Measurements from ENCODE around the gene ATRNL1.
"Not testable (repeated sequence)": the region's sequence is repeated elsewhere in the genome, so short reads cannot be mapped to it uniquely, and the experiment has no call there.

The ATRNL1 gene

GRCh38 chr10:115250784-115251183 lies 157.6 kb downstream of the ATRNL1 start:
- DNase-seq = no peak

DNA sequence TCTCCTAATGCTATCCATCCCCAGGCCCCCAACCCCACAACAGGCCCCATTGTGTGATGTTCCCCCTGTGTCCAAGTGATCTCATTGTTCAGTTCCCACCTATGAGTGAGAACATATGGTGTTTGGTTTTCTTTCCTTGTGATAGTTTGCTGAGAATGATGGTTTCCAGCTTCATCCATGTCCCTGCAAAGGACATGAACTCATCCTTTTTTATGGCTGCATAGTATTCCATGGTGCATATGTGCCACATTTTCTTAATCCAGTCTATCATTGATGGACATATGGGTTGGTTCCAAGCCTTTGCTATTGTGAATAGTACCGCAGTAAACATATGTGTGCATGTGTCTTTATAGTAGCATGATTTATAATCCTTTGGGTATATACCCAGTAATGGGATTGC lies 160.6 kb downstream of the ATRNL1 start:
- not testable (repeated sequence) for DNase-seq

DNA sequence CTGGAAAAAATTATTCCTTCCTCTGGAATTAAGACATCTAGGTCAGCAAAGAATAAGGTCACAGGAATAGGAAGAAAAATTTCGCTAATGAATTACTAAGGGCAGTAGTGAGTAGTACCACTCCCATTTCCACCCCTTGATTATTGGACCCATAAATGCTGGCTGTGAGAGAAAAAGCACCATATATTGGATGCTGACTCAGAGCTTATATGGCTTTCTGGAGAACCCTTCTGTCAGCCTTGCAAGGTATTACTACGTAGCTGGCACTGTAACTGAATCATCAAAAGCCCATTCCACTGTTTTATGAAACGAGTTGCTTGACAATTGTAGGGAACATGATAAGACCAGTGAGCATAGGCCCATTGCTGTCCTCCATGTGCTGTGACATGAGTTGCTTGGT lies 179.3 kb downstream of the ATRNL1 start:
- DNase-seq = no peak

- no peak for DNase-seq
Observed at GRCh38 chr10:115278294-115278693, 185.1 kb downstream of the ATRNL1 start.

GRCh38 chr10:115295213-115295805 lies 202.1 kb downstream of the ATRNL1 start:
- no peak for DNase-seq

DNA sequence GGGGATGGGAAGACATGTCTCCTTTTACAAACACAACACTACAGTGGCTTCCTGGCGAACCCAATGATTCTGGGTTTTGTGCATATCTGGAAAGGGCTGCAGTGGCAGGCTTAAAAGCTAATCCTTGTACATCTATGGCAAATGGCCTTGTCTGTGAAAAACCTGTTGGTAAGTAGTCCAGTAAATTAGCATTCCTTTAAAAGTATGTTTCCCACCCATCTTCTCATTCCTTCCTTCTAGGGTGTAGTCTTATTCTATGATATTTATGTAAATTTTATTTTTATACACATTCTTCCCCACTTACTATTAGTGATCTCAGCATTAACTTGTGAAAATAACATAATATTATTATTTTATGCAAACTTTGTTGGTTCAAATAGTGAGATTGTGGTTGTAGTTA lies 206.9 kb downstream of the ATRNL1 start:
- DNase-seq = no peak

DNA sequence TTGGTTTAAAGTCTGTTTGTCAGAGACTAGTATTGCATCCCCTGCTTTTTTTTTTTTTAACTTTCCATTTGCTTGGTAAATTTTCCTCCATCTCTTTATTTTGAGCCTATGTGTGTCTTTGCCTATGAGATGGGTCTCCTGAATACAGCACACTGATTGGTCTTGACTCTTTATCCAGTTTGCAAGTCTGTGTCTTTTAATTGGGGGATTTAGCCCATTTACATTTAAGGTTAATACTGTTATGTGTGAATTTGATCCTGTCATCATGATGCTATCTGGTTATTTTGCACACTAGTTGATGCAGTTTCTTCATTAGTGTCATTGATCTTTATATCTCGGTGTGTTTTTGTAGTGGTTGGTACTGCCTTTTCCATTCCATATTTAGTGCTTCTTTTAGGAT lies 226.5 kb downstream of the ATRNL1 start:
- DNase-seq = not testable (repeated sequence)

GRCh38 chr10:115321360-115321759 lies 228.2 kb downstream of the ATRNL1 start:
- DNase-seq = no peak

- no peak for DNase-seq
Observed at GRCh38 chr10:115328331-115328730, 235.2 kb downstream of the ATRNL1 start.

DNA sequence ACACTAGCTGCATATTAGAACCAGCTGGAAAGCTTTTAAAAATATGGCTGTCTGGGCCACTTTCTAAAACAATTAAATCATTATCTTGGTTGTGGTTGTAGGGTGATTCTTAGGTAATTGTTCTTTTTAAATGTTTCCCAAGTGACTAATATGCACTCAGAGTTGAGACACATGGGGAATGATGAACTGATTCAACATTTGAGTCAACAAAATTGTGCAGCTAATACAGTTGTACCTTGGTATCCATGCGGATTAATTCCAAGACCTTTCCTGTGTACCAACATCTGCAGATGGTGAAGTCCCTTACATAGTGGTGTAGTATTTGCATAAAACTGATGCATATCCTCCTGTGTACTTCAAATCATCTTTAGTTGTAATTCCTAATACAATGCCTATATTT lies 242.2 kb downstream of the ATRNL1 start:
- no peak for DNase-seq

- DNase-seq = no peak
Observed at GRCh38 chr10:115355162-115355760, 262.1 kb downstream of the ATRNL1 start.

GRCh38 chr10:115367920-115368319 lies 274.8 kb downstream of the ATRNL1 start:
- DNase-seq = not testable (repeated sequence)

- no peak for DNase-seq
Observed at GRCh38 chr10:115379064-115379463, 285.9 kb downstream of the ATRNL1 start.

- DNase-seq = no peak
Observed at GRCh38 chr10:115384665-115385064, 291.5 kb downstream of the ATRNL1 start.

GRCh38 chr10:115390607-115391006 lies 297.4 kb downstream of the ATRNL1 start:
- DNase-seq = no peak

DNA sequence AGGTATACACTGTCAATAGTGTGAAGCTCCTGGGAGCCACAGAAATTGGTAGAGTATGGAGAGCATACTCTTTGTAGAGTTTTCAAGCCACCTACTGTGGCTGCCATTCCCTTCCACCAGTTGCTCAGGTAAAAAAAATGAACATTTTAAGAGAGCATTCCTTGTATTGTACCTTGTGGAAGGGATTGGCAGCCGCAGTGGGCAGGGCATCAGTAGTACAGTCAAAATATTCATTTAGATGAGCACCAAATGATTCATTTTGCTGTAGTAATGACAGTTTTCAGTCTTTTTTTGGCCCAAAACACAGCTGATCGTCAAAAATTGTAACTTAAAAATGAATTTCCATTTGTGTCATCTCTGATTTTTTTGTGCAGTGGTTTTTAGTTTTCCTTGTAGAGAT lies 304.9 kb downstream of the ATRNL1 start:
- no peak for DNase-seq

- DNase-seq = no peak
Observed at GRCh38 chr10:115402699-115403098, 309.5 kb downstream of the ATRNL1 start.

DNA sequence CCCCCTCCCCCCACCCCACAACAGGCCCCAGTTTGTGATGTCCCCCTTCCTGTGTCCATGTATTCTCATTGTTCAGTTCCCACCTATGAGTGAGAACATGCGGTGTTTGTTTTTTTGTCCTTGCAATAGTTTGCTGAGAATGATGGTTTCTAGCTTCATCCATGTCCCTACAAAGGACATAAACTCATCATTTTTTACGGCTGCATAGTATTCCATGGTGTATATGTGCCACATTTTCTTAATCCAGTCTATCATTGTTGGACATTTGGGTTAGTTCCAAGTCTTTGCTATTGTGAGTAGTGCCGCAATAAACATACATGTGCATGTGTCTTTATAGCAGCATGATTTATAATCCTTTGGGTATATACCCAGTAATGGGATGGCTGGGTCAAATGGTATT lies 312.7 kb downstream of the ATRNL1 start:
- DNase-seq = not testable (repeated sequence)

DNA sequence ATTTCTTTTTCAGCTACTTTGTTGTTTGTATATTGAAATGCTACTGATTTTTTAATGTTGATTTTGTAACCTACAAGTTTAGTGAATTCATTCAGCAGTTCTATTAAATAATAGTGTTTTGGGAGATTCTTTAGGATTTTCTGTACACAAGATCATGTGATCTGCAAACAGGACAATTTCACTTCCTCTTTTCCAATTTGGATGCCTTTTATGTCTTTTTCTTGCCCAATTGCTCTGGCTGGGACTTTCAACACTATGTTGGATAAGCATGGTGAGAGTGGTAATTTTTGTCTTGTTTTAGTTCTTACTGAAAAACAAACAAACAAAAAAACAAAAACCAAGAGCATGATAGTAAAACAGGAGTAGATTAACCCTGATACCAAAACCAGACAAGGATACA lies 316.2 kb downstream of the ATRNL1 start:
- no peak for DNase-seq

DNA sequence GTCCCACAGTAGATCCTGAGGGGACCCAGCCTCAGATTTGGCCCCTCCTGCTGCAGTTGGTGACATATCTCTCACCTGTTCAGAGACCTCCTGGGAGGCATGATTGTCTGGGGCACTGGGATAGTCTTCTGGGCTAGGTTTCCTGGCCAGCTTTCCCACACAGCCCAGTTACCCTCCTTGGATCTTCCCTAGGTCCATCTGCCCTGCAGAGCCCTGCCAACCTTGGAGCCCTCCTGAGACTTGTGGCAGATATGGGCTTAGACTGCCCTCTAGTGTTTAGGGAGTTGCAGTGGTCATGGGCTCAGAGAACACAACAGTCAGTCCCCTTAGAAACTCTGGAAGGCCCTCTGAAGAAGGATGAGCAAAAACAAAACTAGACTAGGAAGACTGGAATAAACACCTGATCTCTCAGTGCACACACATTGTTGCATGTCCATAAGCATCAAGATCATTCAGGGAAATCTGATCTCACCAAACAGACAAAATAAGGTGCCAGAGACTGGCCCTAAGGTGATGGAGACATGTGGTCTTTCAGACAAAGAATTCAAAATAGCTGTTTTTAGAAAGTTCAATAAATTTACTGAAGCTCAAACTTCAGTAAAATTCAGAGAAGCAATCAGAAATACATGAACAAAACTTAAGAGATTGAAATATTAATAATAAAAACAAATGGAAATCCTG lies 324.6 kb downstream of the ATRNL1 start:
- DNase-seq = no peak

GRCh38 chr10:115422624-115423023 lies 329.5 kb downstream of the ATRNL1 start:
- no peak for DNase-seq

GRCh38 chr10:115427611-115428010 lies 334.4 kb downstream of the ATRNL1 start:
- no peak for DNase-seq

DNA sequence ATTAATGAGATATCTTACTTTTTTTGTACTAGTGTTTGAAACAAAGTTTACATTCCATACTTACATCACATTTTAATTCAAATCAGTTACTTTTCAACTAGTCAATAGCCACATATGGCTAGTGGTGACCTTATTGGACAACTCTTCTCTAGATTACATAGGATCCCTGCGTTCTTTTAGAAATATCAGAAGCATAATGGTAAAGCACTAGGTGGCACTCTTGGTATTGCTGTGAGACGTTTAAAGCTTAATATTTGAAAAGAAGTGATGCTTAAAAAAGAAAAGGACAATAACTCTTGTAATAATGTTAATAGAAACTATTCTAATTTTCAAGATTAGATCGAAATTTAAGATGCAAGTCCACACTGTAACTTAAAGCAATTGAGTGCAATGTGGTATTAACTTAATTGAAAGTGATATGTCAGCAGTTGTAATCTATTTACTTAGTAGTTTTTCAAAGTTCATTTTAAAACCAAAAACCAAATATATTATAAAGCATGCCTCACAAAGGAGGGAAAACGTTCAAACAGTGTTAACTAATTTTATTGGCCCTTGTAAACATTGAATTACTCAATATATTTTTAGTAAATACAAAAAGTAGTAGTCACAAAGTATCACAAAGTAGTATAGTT lies 339.1 kb downstream of the ATRNL1 start:
- no peak for DNase-seq

- no peak for DNase-seq
Observed at GRCh38 chr10:115436999-115437398, 343.8 kb downstream of the ATRNL1 start.

Data from stimulated activated CD4-positive, alpha-beta T cell treated with anti-CD3 and anti-CD28 coated beads, Interleukin-4, amount 100 ng/mL, for 4 hours (primary cell).